GM12892 (cell line): ENCODE results near the gene GALNT9.
A peak's percentile ranks its signal among the peaks of the same experiment; 100 is the strongest.

ENCODE experiments used
- DNase-seq: peaks from one replicate; pipeline ENCODE4 v3.0.0; 2011; ENCODE audit not compliant: insufficient read length
- FAIRE-seq: peaks from 2 replicates; lab custom pipeline; 2011; peaks lifted over from hg19 to GRCh38; lab: Jason Lieb, UNC
- POLR2A ChIP-seq: IDR thresholded peaks from 2 replicates; pipeline ENCODE4 v1.6.1; 2011; ENCODE audit warnings: low read depth, low read length, control low read depth
- POLR2AphosphoS5 ChIP-seq: IDR thresholded peaks from 2 replicates; pipeline ENCODE4 v1.6.1; 2011; ENCODE audit warnings: low read depth, low read length, control low read depth
- TAF1 ChIP-seq: IDR thresholded peaks from 2 replicates; pipeline ENCODE4 v1.6.1; 2011; ENCODE audit warnings: low read depth, mild to moderate bottlenecking, control low read depth, low read length, borderline replicate concordance

Gene GALNT9

DNA sequence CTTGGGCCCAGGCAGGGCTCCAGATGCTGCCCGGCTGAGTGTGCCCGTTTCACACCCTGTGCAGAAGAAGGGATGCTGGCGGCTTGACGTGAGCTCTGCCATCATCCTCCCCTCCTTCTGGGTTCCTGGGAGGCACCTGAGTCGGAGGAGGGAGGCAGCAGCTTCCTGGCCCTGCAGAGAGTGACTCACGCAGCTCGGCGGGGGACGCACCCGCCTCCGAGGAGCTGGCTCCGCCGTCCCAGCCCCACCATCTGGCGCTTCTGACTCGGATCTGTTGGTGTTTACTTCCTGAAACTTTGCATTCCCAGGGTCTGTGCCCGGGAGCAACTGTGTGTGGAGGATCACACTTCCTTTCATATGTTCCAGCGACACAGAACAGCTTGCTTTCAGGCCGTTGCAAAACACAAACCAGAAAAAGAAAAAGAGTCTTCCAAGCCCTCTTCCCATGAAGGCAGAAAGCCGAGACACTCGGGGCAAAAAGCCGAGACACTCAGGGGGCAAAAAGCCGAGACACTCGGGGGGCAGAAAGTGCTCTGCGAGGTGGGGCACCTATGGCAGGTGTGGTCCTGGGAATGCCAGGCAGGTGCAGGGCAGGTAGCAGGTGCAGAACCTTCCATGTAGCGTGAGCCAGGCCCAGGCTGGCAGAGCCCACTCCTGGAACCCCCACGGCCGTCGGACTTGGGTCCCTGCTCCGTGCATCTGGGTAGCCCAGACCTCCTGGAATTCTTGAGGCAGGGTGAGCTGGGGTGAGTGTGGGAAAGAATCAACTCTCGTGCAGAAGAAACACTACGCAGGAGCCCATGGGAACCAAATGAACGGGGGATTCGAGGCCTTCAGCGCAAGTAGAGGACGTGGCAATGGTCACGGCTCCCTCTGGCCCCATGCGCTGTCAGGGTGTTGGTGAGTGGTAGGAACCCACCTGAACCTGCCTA is 27.6 kb upstream of the GALNT9 start:
- no peak for TF ChIP-seq POLR2A
- no peak for TF ChIP-seq TAF1
- no peak for TF ChIP-seq POLR2AphosphoS5
- FAIRE-seq (no peak), DNase-seq (no peak)

GRCh38 chr12:132355742-132356681 is 26.6 kb upstream of the GALNT9 start:
- DNase-seq (no peak), FAIRE-seq (no peak)

GRCh38 chr12:132354982-132355680 is 25.7 kb upstream of the GALNT9 start:
- no peak for TF ChIP-seq POLR2AphosphoS5
- FAIRE-seq (no peak), DNase-seq (no peak)

More at GRCh38 chr12:132355742-132356681, 26.6 kb upstream of the GALNT9 start:
- TF ChIP-seq TAF1, result no peak
- TF ChIP-seq POLR2A, result no peak
- no peak for TF ChIP-seq POLR2AphosphoS5

DNA sequence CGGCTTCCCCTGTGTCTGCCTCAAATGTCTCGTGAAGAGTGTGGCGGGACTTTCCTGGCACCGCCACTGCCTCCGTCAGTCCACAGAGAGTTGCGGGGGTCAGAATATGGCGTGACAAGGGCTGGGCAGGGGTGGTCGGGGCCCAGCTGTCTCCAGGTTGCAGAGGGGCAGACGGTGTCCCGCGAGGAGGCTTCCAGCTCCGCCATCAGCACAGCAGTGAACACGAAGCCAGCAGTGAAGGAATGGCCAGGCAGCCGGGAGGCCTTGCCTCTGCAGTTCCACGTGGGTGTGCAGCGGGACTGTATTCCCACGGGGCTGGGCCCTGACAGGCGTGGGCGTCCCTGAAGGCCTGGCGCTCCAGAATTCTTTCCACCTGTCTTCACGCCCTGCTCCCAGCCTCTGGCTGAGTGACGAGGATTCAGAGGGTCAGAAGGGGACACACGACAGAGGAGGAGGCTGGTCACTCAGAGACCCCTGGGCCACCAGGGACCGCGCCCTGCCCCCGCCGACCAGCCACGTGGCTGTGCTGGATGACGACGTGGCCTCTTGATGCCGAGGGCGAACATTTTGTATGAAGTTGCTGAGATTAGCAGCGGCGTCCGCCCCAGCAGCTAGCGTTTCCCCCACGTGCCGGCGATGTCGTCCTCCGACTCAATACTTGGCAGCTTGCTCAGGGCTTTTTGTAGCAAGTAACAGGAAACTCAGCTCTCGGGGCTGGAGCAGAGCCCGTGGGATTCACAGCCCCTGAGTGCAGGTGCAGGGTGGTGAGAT is 25.0 kb upstream of the GALNT9 start:
- FAIRE-seq (no peak), DNase-seq (no peak)
- TF ChIP-seq TAF1 (no peak), POLR2A (no peak), POLR2AphosphoS5 (no peak)

GRCh38 chr12:132353811-132354210 is 24.4 kb upstream of the GALNT9 start:
- DNase-seq (no peak), FAIRE-seq (no peak)
- TF ChIP-seq POLR2AphosphoS5 (no peak), TAF1 (no peak), POLR2A (no peak)

- DNase-seq (no peak), FAIRE-seq (no peak)
- TF ChIP-seq POLR2AphosphoS5, result no peak
- no peak for TF ChIP-seq TAF1
- no peak for TF ChIP-seq POLR2A
These were observed 23.8 kb upstream of the GALNT9 start for GRCh38 chr12:132352896-132353800.

DNA sequence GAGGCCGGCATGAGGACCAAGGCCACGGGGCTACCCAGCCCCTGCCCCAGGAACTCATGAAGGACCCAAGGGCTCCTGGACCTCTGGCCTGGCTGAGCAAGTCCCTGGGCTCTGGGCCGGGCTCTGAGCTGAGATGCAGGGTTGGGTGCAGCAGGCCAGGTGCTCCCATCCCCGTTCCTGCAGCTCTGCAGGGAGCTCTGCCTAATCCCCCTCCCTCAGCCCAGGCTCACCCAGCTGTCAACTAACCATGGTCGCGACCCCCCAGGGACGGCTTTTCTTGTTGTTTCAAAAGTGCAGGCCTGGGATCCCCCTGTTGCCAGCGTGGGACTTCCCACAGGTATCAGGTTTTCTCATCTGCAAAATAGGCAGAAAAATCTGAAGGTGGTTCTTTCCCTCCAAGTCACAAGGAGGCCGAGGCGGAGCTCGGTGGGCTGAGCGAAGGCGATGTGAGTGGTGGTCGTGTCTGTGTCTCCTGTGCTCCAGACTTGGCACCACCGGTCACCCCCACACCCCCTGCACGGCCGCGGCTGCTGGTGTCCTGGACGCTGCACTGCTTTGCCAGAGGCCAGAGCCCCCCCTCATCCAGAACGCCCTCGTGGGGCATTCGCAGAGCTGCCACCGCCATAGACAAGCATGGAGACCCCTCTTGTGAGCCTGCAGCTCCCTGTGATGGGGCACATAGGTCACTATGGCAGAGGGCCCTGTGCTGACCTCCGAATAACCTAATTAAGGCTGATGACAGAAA is 22.5 kb upstream of the GALNT9 start:
- no peak for DNase-seq
- TF ChIP-seq TAF1 (no peak), POLR2A (no peak), POLR2AphosphoS5 (no peak)
- FAIRE-seq, result no peak

GRCh38 chr12:132349501-132350131 is 20.2 kb upstream of the GALNT9 start:
- FAIRE-seq (peak; percentile 70), DNase-seq (no peak)
- no peak for TF ChIP-seq POLR2A
- no peak for TF ChIP-seq POLR2AphosphoS5
- TF ChIP-seq TAF1, result no peak

DNA sequence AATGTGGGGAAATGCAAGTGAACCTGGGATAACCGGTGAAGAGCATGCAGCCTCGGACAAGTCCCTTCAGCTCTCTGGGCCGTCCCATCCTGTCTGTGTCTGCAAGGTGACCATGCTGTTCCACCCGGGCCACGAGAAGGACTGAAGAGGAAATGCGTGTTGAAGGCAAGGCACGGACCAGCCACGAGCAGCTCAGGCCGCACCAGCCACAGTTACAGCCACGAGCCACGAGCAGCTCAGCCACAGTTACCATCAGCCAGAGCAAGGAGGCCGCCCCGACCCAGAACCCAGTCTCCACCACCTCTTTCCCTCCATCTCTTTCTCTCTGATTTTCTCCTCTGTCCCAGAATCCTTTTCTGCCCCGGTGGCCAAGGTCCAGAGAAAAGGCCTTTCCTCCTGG is 18.8 kb upstream of the GALNT9 start:
- FAIRE-seq, result no peak
- TF ChIP-seq TAF1 (no peak), POLR2A (no peak), POLR2AphosphoS5 (no peak)
- no peak for DNase-seq
